PC-3 (cell line): ENCODE results near the gene RBSN. TPM values are rescaled to one million over a fixed set of nuclear protein-coding genes. Genes with fewer than 3 reads are reported as not detected.

ENCODE experiments used
- ATAC-seq: fragments of 200-7000 bp; cut with Tn5 transposase; 2 replicates; pipeline ENCODE4 v1.9.1; 2020; ENCODE audit warnings: mild to moderate bottlenecking, moderate library complexity
- BruUV-seq: library from RNA; stranded (reverse); fragments of 400-500 nt; replicated peaks from 2 replicates; lab custom pipeline; 2021; lab: Mats Ljungman, UMichigan
- CTCF ChIA-PET: fragments of 300-600 bp; sonication (Branson Sonifier 250); formaldehyde crosslinking; loops from one replicate; lab custom pipeline; 2022; ENCODE audit warnings: antibody characterized with exemption; lab: Charles Lee
- POLR2A ChIA-PET: fragments of 300-600 bp; sonication (Branson Sonifier 250); formaldehyde crosslinking; loops from one replicate; lab custom pipeline; 2022; ENCODE audit warnings: antibody characterized with exemption; ENCODE audit not compliant: unreplicated experiment; lab: Charles Lee
- DNase-seq: peaks from one replicate; pipeline ENCODE4 v3.0.0-alpha.2; 2015
- H2AFZ ChIP-seq: fragments of 300-600 bp; sonication (generic); 2 replicates; pipeline ENCODE4 v1.6.0; 2016; ENCODE audit warnings: antibody characterized with exemption, low read length
- H3F3A ChIP-seq: fragments of 300-600 bp; sonication (generic); one replicate; pipeline ENCODE4 v1.6.0; 2017; ENCODE audit warnings: antibody characterized with exemption, low read length, control low read depth, mild to moderate bottlenecking; ENCODE audit not compliant: unreplicated experiment
- H3K27ac ChIP-seq: fragments of 300-600 bp; sonication (generic); 2 replicates; pipeline ENCODE4 v1.5.1; 2016; ENCODE audit warnings: mild to moderate bottlenecking, low read length
- H3K27me3 ChIP-seq: fragments of 300-600 bp; sonication (generic); 2 replicates; pipeline ENCODE4 v1.6.1; 2016; ENCODE audit warnings: low read length, mixed read lengths
- H3K36me3 ChIP-seq: fragments of 300-600 bp; sonication (generic); 2 replicates; pipeline ENCODE4 v1.6.1; 2016; ENCODE audit warnings: low read depth, mixed run types, low read length, mixed read lengths
- H3K4me1 ChIP-seq: fragments of 300-600 bp; sonication (generic); 2 replicates; pipeline ENCODE4 v1.5.1; 2016; ENCODE audit warnings: low read length; ENCODE audit not compliant: insufficient read depth
- H3K4me2 ChIP-seq: fragments of 300-600 bp; sonication (generic); 2 replicates; pipeline ENCODE4 v1.6.0; 2016; ENCODE audit warnings: low read length
- H3K4me3 ChIP-seq: fragments of 300-600 bp; sonication (generic); 2 replicates; pipeline ENCODE4 v1.5.1; 2016; ENCODE audit warnings: mild to moderate bottlenecking, low read length, mixed read lengths
- H3K79me2 ChIP-seq: fragments of 300-600 bp; sonication (generic); 2 replicates; pipeline ENCODE4 v1.6.1; 2017; ENCODE audit warnings: low read length, mixed read lengths
- H3K9ac ChIP-seq: fragments of 300-600 bp; sonication (generic); 2 replicates; pipeline ENCODE4 v1.6.0; 2016; ENCODE audit warnings: mild to moderate bottlenecking, low read length
- H3K9me2 ChIP-seq: fragments of 300-600 bp; sonication (generic); replicated peaks from 2 replicates; pipeline ENCODE4 v1.6.1; 2016; ENCODE audit warnings: mixed run types, low read length, mixed read lengths
- H3K9me3 ChIP-seq: fragments of 300-600 bp; sonication (generic); 2 replicates; pipeline ENCODE4 v1.6.1; 2016; ENCODE audit warnings: low read length, mixed read lengths
- H4K20me1 ChIP-seq: fragments of 300-600 bp; sonication (generic); 2 replicates; pipeline ENCODE4 v1.6.1; 2016; ENCODE audit warnings: low read length, mixed read lengths
- EZH2 ChIP-seq: fragments of 300-600 bp; sonication (generic); IDR thresholded peaks from one replicate; pipeline ENCODE4 v1.6.1; 2017; ENCODE audit warnings: antibody characterized with exemption, mild to moderate bottlenecking, low read length; ENCODE audit not compliant: unreplicated experiment
- EZH2phosphoT487 ChIP-seq: fragments of 300-600 bp; sonication (generic); IDR thresholded peaks from 2 replicates; pipeline ENCODE4 v1.6.1; 2018; ENCODE audit warnings: mild to moderate bottlenecking, antibody characterized with exemption, low read length, borderline replicate concordance
- intact Hi-C: fragments of 100-400 bp; cut with micrococcal nuclease; formaldehyde crosslinking; loops from 2 replicates; pipeline ENCODE4 v1.9.0; 2023
- total RNA-seq: library from RNA; depleted of rRNA; stranded (reverse); fragments of >200 nt; gene quantifications from 2 replicates; pipeline ENCODE4 v1.2.3, GENCODE V29; 2014
- TF ChIP-seq, protein P1 (sequence below): fragments of 300-600 bp; sonication (generic); conservative IDR thresholded peaks from 2 replicates; pipeline ENCODE4 v1.5.1; 2017; ENCODE audit warnings: antibody characterized with exemption, low read depth, mild to moderate bottlenecking, low read length

RBSN gene
- total RNA-seq, 1 experiment from 2014 or later: 18.7 TPM

DNA sequence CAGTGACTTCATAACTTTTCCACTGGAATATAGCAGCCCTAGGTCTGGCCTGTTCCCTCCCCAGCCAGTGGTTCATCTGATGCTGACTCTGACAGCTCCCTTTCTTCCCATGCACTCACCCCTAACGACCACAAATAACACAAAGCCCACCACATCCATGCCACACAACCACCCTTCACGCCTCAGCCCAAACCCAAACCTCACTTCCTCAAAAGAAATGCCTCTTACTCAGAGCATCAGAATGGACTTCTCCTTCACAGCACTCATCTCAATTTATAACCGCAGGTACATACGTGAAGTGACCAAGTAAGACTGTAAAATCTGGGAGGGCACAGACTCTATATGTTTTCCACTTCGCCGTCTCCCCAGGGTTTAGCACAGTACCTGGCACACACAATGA, 1.1 kb downstream of the RBSN start:
- H3K9me3 ChIP-seq: no peaks in the 10 kb centered on the region
- TF ChIP-seq EZH2phosphoT487 (no peak), EZH2 (no peak)
- TF ChIP-seq, protein P1, sequence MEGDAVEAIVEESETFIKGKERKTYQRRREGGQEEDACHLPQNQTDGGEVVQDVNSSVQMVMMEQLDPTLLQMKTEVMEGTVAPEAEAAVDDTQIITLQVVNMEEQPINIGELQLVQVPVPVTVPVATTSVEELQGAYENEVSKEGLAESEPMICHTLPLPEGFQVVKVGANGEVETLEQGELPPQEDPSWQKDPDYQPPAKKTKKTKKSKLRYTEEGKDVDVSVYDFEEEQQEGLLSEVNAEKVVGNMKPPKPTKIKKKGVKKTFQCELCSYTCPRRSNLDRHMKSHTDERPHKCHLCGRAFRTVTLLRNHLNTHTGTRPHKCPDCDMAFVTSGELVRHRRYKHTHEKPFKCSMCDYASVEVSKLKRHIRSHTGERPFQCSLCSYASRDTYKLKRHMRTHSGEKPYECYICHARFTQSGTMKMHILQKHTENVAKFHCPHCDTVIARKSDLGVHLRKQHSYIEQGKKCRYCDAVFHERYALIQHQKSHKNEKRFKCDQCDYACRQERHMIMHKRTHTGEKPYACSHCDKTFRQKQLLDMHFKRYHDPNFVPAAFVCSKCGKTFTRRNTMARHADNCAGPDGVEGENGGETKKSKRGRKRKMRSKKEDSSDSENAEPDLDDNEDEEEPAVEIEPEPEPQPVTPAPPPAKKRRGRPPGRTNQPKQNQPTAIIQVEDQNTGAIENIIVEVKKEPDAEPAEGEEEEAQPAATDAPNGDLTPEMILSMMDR: no peak
- no peaks in the 10 kb centered on the region for H4K20me1 ChIP-seq
- CTCF ChIA-PET: no interaction called here
- no peak overlapping the region for H3K27ac ChIP-seq
- peak overlapping the region; percentile 88 for H3K4me2 ChIP-seq
- ATAC-seq: no peak
- H3K4me3 ChIP-seq: peak overlapping the region; percentile 100
- H3K79me2 ChIP-seq: peaks cover 30% of the 10 kb centered on the region
- peaks cover 23% of the 10 kb centered on the region for H3K4me1 ChIP-seq
- peak overlapping the region; percentile 90 for H3K9ac ChIP-seq
- DNase-seq: peak; percentile 40
- BruUV-seq: no TSS peak
- no peaks in the 10 kb centered on the region for H3F3A ChIP-seq
- H3K27me3 ChIP-seq: no peaks in the 10 kb centered on the region
- H3K36me3 ChIP-seq: peaks cover 28% of the 10 kb centered on the region
- H3K9me2 ChIP-seq: no peaks in the 10 kb centered on the region
- H2AFZ ChIP-seq: 0 out of 2 replicates have a peak overlapping the region, but pooled peaks have one; percentile 98
- POLR2A ChIA-PET: interaction anchor here (0.7 kb wide), 1 partner anchor 322 kb away, joined by 3 read pairs; no protein-coding TSS in a partner anchor
- intact Hi-C loops: loop anchor here (2.0 kb wide), 2 partner anchors 33 to 149 kb away; partner anchors contain the start of gene MRPS25

DNA sequence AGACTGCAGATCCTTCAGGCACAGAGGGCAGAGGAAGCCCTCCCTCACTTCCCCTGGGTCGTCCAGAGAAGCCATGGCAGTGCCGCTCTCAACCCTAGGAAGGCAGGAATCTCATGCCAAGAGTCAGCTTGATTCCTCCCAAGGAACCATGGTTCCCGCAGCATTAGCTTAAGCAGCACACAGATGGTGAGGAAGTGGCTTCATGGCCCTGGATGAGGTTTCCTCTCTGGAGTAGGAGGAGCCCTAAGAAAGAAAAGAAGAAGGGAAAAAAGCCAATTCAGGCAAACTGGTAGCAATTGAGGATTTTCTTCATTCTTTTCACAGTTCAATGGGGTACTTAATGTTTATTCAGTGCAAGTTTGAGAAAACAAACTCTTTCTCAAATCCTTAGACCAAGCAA, 2.9 kb downstream of the RBSN start:
- ATAC-seq (no peak), DNase-seq (no peak)
- POLR2A ChIA-PET: no interaction called here
- Histone ChIP-seq H2AFZ (no peak overlapping the region), H3F3A (no peaks in the 10 kb centered on the region), H3K27me3 (no peaks in the 10 kb centered on the region), H3K36me3 (peaks cover 28% of the 10 kb centered on the region), H3K4me3 (no peak overlapping the region), H3K9me2 (no peaks in the 10 kb centered on the region), H3K9ac (no peak overlapping the region), H3K79me2 (peaks cover 30% of the 10 kb centered on the region), H3K9me3 (no peaks in the 10 kb centered on the region), H3K4me1 (peaks cover 14% of the 10 kb centered on the region), H3K27ac (no peak overlapping the region), H4K20me1 (no peaks in the 10 kb centered on the region), H3K4me2 (no peak overlapping the region)
- TF ChIP-seq EZH2phosphoT487 (no peak), EZH2 (no peak)
- TF ChIP-seq, protein P1: no peak
- intact Hi-C loops: no loop called here
- CTCF ChIA-PET: no interaction called here
- BruUV-seq: TSS peak; percentile 11

DNA sequence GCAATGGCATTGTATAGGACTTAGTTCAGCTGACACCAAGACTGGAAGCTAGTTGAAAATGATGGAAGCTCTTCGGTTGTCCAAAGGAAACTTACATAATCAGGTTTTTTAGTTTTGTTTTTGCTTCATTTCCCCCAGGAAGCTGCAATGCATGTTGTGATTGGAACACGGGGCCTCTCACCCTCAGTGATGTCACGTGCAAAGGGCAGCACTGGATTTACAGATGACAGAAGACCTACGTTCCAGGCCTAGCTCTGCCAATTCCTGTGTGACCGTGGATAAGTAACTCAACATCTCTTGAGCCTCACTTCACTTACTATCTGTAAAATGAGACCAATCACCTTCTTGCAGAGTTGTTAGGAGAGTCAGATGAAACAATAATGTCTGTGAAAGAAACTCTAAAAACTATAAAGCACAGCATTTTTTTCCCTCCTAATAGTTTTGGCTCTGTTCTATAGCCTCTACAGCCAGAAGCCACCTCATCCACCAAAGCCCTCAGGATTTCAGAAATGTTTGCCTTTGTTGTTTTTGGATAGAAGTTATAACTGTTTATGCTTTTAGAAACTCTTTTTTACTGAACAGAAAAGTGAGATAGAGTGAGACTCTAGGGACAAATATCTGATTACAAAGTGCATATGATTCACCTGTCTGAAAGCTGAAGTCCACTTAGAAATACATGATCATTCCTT, 4.6 kb downstream of the RBSN start:
- Histone ChIP-seq H3K9ac (no peak overlapping the region), H3K9me3 (no peaks in the 10 kb centered on the region), H2AFZ (no peak overlapping the region), H3K79me2 (peaks cover 30% of the 10 kb centered on the region), H3F3A (no peaks in the 10 kb centered on the region), H3K36me3 (peaks cover 38% of the 10 kb centered on the region), H4K20me1 (no peaks in the 10 kb centered on the region), H3K27ac (no peak overlapping the region), H3K9me2 (no peaks in the 10 kb centered on the region), H3K27me3 (no peaks in the 10 kb centered on the region), H3K4me2 (no peak overlapping the region), H3K4me1 (peaks cover 8% of the 10 kb centered on the region), H3K4me3 (no peak overlapping the region)
- DNase-seq (no peak), ATAC-seq (no peak)
- TF ChIP-seq, protein P1: no peak
- TF ChIP-seq EZH2: no peak
- TF ChIP-seq EZH2phosphoT487: no peak
- CTCF ChIA-PET: no interaction called here
- POLR2A ChIA-PET: interaction anchor here (0.6 kb wide), 1 partner anchor 111 kb away, joined by 5 read pairs; the partner anchor contains the start of gene CAPN7
- intact Hi-C loops: no loop called here
- BruUV-seq: no TSS peak
